KMS-11 (cell line): ENCODE data around the gene RNF220.

ENCODE experiments used
- H2AFZ ChIP-seq: fragments of 200-600 bp; sonication (generic); 2 replicates; pipeline ENCODE4 v1.6.1; 2016; ENCODE audit warnings: antibody characterized with exemption, mixed run types, low read depth
- H3K27ac ChIP-seq: fragments of 200-600 bp; sonication (generic); 2 replicates; pipeline ENCODE4 v1.6.1; 2016; ENCODE audit warnings: mild to moderate bottlenecking, mixed run types
- H3K27me3 ChIP-seq: fragments of 200-600 bp; sonication (generic); 2 replicates; pipeline ENCODE4 v1.6.1; 2017; ENCODE audit warnings: mild to moderate bottlenecking, low read depth, mixed run types, moderate library complexity; ENCODE audit not compliant: insufficient read depth
- H3K36me3 ChIP-seq: fragments of 200-600 bp; sonication (generic); 2 replicates; pipeline ENCODE4 v1.6.1; 2017; ENCODE audit warnings: mild to moderate bottlenecking, mixed run types; ENCODE audit not compliant: insufficient read depth
- H3K4me1 ChIP-seq: fragments of 200-600 bp; sonication (generic); 2 replicates; pipeline ENCODE4 v1.6.1; 2016; ENCODE audit warnings: mild to moderate bottlenecking, low read depth, mixed run types; ENCODE audit not compliant: poor library complexity, severe bottlenecking
- H3K4me2 ChIP-seq: fragments of 200-600 bp; sonication (generic); 2 replicates; pipeline ENCODE4 v1.7.0; 2016; ENCODE audit warnings: mild to moderate bottlenecking, mixed run types
- H3K4me3 ChIP-seq: fragments of 200-600 bp; sonication (generic); IDR thresholded peaks from 2 replicates; pipeline ENCODE4 v1.6.1; 2017; ENCODE audit warnings: low read depth, low read length, mixed read lengths; ENCODE audit not compliant: insufficient read depth
- H3K79me2 ChIP-seq: fragments of 200-600 bp; sonication (generic); 2 replicates; pipeline ENCODE4 v1.6.1; 2016; ENCODE audit warnings: low read depth, mixed run types; ENCODE audit not compliant: insufficient read depth
- H3K9ac ChIP-seq: fragments of 200-600 bp; sonication (generic); 2 replicates; pipeline ENCODE4 v1.6.1; 2016; ENCODE audit warnings: mild to moderate bottlenecking, mixed run types
- H4K20me1 ChIP-seq: fragments of 200-600 bp; sonication (generic); 2 replicates; pipeline ENCODE4 v1.6.1; 2016; ENCODE audit warnings: mild to moderate bottlenecking, mixed run types; ENCODE audit not compliant: insufficient read depth
- TF ChIP-seq, protein P1 (sequence below): fragments of 200-600 bp; sonication (generic); conservative IDR thresholded peaks from 2 replicates; pipeline ENCODE4 v1.6.1; 2017; ENCODE audit warnings: low read depth, mild to moderate bottlenecking, antibody characterized with exemption, low read length, moderate library complexity, mixed read lengths

The RNF220 gene

GRCh38 chr1:44484155-44484688 lies 79.2 kb downstream of the RNF220 start:
- Histone ChIP-seq H3K36me3 (no peaks in the 10 kb centered on the region), H3K4me2 (no peak overlapping the region), H2AFZ (no peak overlapping the region), H3K4me1 (no peaks in the 10 kb centered on the region), H3K27ac (no peak overlapping the region), H3K79me2 (no peaks in the 10 kb centered on the region), H4K20me1 (no peaks in the 10 kb centered on the region), H3K4me3 (no peak overlapping the region), H3K9ac (no peak overlapping the region), H3K27me3 (no peaks in the 10 kb centered on the region)
- TF ChIP-seq, protein P1, sequence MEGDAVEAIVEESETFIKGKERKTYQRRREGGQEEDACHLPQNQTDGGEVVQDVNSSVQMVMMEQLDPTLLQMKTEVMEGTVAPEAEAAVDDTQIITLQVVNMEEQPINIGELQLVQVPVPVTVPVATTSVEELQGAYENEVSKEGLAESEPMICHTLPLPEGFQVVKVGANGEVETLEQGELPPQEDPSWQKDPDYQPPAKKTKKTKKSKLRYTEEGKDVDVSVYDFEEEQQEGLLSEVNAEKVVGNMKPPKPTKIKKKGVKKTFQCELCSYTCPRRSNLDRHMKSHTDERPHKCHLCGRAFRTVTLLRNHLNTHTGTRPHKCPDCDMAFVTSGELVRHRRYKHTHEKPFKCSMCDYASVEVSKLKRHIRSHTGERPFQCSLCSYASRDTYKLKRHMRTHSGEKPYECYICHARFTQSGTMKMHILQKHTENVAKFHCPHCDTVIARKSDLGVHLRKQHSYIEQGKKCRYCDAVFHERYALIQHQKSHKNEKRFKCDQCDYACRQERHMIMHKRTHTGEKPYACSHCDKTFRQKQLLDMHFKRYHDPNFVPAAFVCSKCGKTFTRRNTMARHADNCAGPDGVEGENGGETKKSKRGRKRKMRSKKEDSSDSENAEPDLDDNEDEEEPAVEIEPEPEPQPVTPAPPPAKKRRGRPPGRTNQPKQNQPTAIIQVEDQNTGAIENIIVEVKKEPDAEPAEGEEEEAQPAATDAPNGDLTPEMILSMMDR, result no peak

- no peaks in the 10 kb centered on the region for H3K27me3 ChIP-seq
- no peaks in the 10 kb centered on the region for H3K36me3 ChIP-seq
- TF ChIP-seq, protein P1, result no peak
- no peaks in the 10 kb centered on the region for H3K4me1 ChIP-seq
- no peak overlapping the region for H3K4me2 ChIP-seq
- H3K27ac ChIP-seq, result no peak overlapping the region
- no peaks in the 10 kb centered on the region for H3K79me2 ChIP-seq
- no peak overlapping the region for H3K4me3 ChIP-seq
- H4K20me1 ChIP-seq, result no peaks in the 10 kb centered on the region
- H3K9ac ChIP-seq, result no peak overlapping the region
- no peak overlapping the region for H2AFZ ChIP-seq
Measured at GRCh38 chr1:44485229-44485933, 80.3 kb downstream of the RNF220 start.

- no peaks in the 10 kb centered on the region for H3K27me3 ChIP-seq
- H3K36me3 ChIP-seq, result no peaks in the 10 kb centered on the region
- H3K9ac ChIP-seq, result no peak overlapping the region
- H3K4me2 ChIP-seq, result no peak overlapping the region
- TF ChIP-seq, protein P1, result no peak
- no peak overlapping the region for H3K27ac ChIP-seq
- H4K20me1 ChIP-seq, result no peaks in the 10 kb centered on the region
- no peak overlapping the region for H2AFZ ChIP-seq
- no peaks in the 10 kb centered on the region for H3K4me1 ChIP-seq
- H3K79me2 ChIP-seq, result no peaks in the 10 kb centered on the region
- no peak overlapping the region for H3K4me3 ChIP-seq
Measured at GRCh38 chr1:44485934-44486460, 80.9 kb downstream of the RNF220 start.

DNA sequence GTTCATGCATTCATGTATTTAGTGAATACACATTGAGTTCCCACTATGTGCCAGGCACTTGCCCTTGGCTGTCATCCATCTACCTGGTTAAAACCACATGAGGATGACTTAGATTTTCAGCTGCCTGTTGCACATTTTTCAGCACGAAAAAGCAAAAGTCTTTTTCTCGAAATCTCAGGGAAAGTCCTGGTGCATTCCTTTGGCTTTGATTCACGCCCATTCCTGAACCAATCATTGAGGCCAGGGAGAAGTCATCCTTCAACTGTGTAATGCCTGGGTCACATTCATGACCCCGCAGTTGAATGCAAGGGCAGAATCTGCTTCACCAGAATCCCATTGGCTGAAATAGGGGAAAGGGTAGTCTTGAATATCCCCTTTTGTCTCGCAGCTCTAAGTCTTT lies 84.4 kb downstream of the RNF220 start:
- no peaks in the 10 kb centered on the region for H3K36me3 ChIP-seq
- no peak overlapping the region for H3K9ac ChIP-seq
- H3K27ac ChIP-seq, result no peak overlapping the region
- H3K79me2 ChIP-seq, result no peaks in the 10 kb centered on the region
- H3K4me2 ChIP-seq, result no peak overlapping the region
- no peaks in the 10 kb centered on the region for H3K4me1 ChIP-seq
- H2AFZ ChIP-seq, result no peak overlapping the region
- H4K20me1 ChIP-seq, result no peaks in the 10 kb centered on the region
- H3K27me3 ChIP-seq, result no peaks in the 10 kb centered on the region
- TF ChIP-seq, protein P1, result no peak
- no peak overlapping the region for H3K4me3 ChIP-seq
